GM23248 (cell line): ENCODE measurements around the gene ZYG11B.

Source experiments
- EZH2 ChIP-seq: fragments of 200-600 bp; sonication (generic); IDR thresholded peaks from 2 replicates; pipeline ENCODE4 v1.6.1; 2018; ENCODE audit warnings: antibody characterized with exemption, mild to moderate bottlenecking; ENCODE audit not compliant: insufficient read depth, poor library complexity, severe bottlenecking
- EZH2phosphoT487 ChIP-seq: fragments of 200-600 bp; sonication (generic); IDR thresholded peaks from 2 replicates; pipeline ENCODE4 v1.6.1; 2018; ENCODE audit warnings: antibody characterized with exemption, moderate library complexity, mild to moderate bottlenecking, low read depth; ENCODE audit not compliant: insufficient read depth

GRCh38 chr1:52702886-52703787 is 23.1 kb upstream of the ZYG11B start:
- TF ChIP-seq EZH2 (no peak), EZH2phosphoT487 (no peak)
